Measurements from ENCODE around the gene SACM1L. TPM values are rescaled to one million over a fixed set of nuclear protein-coding genes. Genes with fewer than 3 reads are reported as not detected.

The SACM1L gene
- total and polyA plus RNA-seq, 2 of the 8 experiments (the other 6 are each of a cell fraction or from before 2014, with no cell fraction given): 20.1 to 61.0 TPM

DNA sequence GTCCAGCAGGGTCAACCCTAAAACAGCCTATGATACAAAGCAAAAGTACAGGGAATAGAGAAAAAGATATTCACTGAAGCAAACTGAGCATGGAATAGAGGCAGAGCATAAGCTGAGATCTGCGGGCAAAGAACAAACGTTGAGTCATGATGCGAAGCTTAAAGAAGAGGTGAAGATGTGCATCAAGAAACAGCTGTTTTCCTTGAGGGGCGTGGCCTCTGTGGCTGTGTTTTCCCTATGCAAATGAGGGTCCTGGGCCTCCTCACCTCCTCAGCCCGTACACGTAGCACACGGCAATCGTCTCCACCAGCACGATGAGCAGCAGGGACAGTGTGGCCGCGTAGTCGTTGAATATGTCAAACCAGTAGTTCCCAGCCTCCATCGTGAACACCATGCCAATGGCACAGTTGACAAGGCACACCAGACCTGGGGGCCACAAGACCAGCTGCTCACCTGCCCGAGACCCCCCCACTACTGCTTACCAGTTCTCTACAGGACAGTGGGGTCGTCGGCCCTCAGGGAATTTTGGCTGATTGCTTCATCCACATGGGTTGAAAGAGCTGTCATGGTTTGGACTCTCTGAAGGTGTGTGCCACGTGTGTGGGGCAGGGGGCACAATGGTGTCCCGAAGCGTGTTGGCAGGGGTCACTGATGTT, 73.6 kb downstream of the SACM1L start (continued):
- TF ChIP-seq, protein P1, sequence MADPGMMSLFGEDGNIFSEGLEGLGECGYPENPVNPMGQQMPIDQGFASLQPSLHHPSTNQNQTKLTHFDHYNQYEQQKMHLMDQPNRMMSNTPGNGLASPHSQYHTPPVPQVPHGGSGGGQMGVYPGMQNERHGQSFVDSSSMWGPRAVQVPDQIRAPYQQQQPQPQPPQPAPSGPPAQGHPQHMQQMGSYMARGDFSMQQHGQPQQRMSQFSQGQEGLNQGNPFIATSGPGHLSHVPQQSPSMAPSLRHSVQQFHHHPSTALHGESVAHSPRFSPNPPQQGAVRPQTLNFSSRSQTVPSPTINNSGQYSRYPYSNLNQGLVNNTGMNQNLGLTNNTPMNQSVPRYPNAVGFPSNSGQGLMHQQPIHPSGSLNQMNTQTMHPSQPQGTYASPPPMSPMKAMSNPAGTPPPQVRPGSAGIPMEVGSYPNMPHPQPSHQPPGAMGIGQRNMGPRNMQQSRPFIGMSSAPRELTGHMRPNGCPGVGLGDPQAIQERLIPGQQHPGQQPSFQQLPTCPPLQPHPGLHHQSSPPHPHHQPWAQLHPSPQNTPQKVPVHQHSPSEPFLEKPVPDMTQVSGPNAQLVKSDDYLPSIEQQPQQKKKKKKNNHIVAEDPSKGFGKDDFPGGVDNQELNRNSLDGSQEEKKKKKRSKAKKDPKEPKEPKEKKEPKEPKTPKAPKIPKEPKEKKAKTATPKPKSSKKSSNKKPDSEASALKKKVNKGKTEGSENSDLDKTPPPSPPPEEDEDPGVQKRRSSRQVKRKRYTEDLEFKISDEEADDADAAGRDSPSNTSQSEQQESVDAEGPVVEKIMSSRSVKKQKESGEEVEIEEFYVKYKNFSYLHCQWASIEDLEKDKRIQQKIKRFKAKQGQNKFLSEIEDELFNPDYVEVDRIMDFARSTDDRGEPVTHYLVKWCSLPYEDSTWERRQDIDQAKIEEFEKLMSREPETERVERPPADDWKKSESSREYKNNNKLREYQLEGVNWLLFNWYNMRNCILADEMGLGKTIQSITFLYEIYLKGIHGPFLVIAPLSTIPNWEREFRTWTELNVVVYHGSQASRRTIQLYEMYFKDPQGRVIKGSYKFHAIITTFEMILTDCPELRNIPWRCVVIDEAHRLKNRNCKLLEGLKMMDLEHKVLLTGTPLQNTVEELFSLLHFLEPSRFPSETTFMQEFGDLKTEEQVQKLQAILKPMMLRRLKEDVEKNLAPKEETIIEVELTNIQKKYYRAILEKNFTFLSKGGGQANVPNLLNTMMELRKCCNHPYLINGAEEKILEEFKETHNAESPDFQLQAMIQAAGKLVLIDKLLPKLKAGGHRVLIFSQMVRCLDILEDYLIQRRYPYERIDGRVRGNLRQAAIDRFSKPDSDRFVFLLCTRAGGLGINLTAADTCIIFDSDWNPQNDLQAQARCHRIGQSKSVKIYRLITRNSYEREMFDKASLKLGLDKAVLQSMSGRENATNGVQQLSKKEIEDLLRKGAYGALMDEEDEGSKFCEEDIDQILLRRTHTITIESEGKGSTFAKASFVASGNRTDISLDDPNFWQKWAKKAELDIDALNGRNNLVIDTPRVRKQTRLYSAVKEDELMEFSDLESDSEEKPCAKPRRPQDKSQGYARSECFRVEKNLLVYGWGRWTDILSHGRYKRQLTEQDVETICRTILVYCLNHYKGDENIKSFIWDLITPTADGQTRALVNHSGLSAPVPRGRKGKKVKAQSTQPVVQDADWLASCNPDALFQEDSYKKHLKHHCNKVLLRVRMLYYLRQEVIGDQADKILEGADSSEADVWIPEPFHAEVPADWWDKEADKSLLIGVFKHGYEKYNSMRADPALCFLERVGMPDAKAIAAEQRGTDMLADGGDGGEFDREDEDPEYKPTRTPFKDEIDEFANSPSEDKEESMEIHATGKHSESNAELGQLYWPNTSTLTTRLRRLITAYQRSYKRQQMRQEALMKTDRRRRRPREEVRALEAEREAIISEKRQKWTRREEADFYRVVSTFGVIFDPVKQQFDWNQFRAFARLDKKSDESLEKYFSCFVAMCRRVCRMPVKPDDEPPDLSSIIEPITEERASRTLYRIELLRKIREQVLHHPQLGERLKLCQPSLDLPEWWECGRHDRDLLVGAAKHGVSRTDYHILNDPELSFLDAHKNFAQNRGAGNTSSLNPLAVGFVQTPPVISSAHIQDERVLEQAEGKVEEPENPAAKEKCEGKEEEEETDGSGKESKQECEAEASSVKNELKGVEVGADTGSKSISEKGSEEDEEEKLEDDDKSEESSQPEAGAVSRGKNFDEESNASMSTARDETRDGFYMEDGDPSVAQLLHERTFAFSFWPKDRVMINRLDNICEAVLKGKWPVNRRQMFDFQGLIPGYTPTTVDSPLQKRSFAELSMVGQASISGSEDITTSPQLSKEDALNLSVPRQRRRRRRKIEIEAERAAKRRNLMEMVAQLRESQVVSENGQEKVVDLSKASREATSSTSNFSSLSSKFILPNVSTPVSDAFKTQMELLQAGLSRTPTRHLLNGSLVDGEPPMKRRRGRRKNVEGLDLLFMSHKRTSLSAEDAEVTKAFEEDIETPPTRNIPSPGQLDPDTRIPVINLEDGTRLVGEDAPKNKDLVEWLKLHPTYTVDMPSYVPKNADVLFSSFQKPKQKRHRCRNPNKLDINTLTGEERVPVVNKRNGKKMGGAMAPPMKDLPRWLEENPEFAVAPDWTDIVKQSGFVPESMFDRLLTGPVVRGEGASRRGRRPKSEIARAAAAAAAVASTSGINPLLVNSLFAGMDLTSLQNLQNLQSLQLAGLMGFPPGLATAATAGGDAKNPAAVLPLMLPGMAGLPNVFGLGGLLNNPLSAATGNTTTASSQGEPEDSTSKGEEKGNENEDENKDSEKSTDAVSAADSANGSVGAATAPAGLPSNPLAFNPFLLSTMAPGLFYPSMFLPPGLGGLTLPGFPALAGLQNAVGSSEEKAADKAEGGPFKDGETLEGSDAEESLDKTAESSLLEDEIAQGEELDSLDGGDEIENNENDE (IDR thresholded peaks at IDR 0.05; ENCODE audit: insufficient replicate concordance, low read length): no peak
- TF ChIP-seq SIX5 (IDR thresholded peaks at IDR 0.05; ENCODE audit: low read depth, low read length) (no peak), KDM5A (IDR thresholded peaks at IDR 0.05; ENCODE audit: low read length) (no peak), CEBPB (IDR thresholded peaks at IDR 0.05; ENCODE audit: low read depth, low read length) (no peak), PHF8 (conservative IDR thresholded peaks at IDR 0.05; ENCODE audit: low read depth, low read length) (no peak), RFX5 (IDR thresholded peaks at IDR 0.05; ENCODE audit: borderline replicate concordance, low read depth, low read length) (no peak), POLR2AphosphoS5 (IDR thresholded peaks at IDR 0.05; ENCODE audit: low read depth, low read length) (no peak), GABPA (IDR thresholded peaks at IDR 0.05; ENCODE audit: borderline replicate concordance, insufficient read depth, low read length) (no peak)
- TF ChIP-seq, protein P2, sequence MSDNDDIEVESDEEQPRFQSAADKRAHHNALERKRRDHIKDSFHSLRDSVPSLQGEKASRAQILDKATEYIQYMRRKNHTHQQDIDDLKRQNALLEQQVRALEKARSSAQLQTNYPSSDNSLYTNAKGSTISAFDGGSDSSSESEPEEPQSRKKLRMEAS (IDR thresholded peaks at IDR 0.05): no peak
- TF ChIP-seq, protein P3, sequence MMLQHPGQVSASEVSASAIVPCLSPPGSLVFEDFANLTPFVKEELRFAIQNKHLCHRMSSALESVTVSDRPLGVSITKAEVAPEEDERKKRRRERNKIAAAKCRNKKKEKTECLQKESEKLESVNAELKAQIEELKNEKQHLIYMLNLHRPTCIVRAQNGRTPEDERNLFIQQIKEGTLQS (IDR thresholded peaks at IDR 0.05; ENCODE audit: insufficient read depth, low read depth, low read length): no peak

Measured in H1 (cell line).